Kidney (tissue), 14 donors: ENCODE data around the gene GHRH. TPM values are rescaled to one million over a fixed set of nuclear protein-coding genes. Genes with fewer than 3 reads are reported as not detected.

Source experiments
- DNase-seq, 5 donors: peaks; one replicate each; pipeline ENCODE4 v3.0.0-alpha.2; 2013 to 2020
- FAIRE-seq: peaks from 2 replicates; lab custom pipeline; 2012; peaks lifted over from hg19 to GRCh38; lab: Jason Lieb, UNC
- H3K27ac ChIP-seq, 2 donors: one replicate each; pipeline ENCODE4 v1.7.0; 2013; ENCODE audit warnings: low read depth in 2 of 2, low read length in 2 of 2, inconsistent platforms in 1 of 2
- H3K27me3 ChIP-seq: one replicate; pipeline ENCODE4 v1.7.1; 2013; ENCODE audit warnings: low read length, inconsistent platforms; ENCODE audit not compliant: control insufficient read depth, insufficient read depth
- H3K36me3 ChIP-seq, 3 donors: one replicate each; pipeline versions ENCODE4 v1.7.0 to v1.7.1; 2013; ENCODE audit warnings: low read length in 3 of 3, control low read depth in 1 of 3, inconsistent platforms in 1 of 3; ENCODE audit not compliant: insufficient read depth in 3 of 3, control insufficient read depth in 2 of 3
- H3K4me1 ChIP-seq, 3 donors: one replicate each; pipeline versions ENCODE4 v1.7.0 to v1.7.1; 2013; ENCODE audit warnings: low read length in 3 of 3, inconsistent platforms in 1 of 3, low read depth in 1 of 3; ENCODE audit not compliant: control insufficient read depth in 2 of 3, insufficient read depth in 2 of 3
- H3K4me3 ChIP-seq, 3 donors: one replicate each; pipeline versions ENCODE4 v1.7.0 to v1.8.1; 2013; ENCODE audit warnings: low read length in 3 of 3, control low read depth in 1 of 3, inconsistent platforms in 1 of 3
- H3K9ac ChIP-seq, 3 donors: one replicate each; pipeline versions ENCODE4 v1.7.0 to v1.7.1; 2013; ENCODE audit warnings: low read length in 3 of 3, control low read depth in 1 of 3, inconsistent platforms in 1 of 3
- H3K9me3 ChIP-seq, 3 donors: one replicate each; pipeline versions ENCODE4 v1.7.0 to v1.7.1; 2013; ENCODE audit warnings: low read length in 3 of 3, control low read depth in 1 of 3, inconsistent platforms in 1 of 3; ENCODE audit not compliant: control insufficient read depth in 2 of 3, insufficient read depth in 1 of 3
- CTCF ChIP-seq: IDR thresholded peaks from 3 replicates; pipeline ENCODE4 v1.5.1; 2012; ENCODE audit warnings: mild to moderate bottlenecking, moderate library complexity, borderline replicate concordance; ENCODE audit not compliant: insufficient read depth; ENCODE audit errors: extremely low read depth
- intact Hi-C: fragments of 100-400 bp; cut with DNase I; formaldehyde crosslinking; loops from one replicate; pipeline ENCODE4 v1.11.1; 2022
- polyA plus RNA-seq: library from polyadenylated mRNA; stranded (reverse); fragments of 350-450 nt; fragmentation: Illumina TruSeq; extraction: RNeasy Lipid Tissue Mini Kit (QIAGEN cat#74804); gene quantifications from one replicate; pipeline ENCODE4 v1.2.3, GENCODE V29; 2014; ENCODE audit warnings: low read depth, low replicate concordance; ENCODE audit not compliant: insufficient read depth
- total RNA-seq: library from RNA; stranded (reverse); fragmentation: NEBNext Ultra II Directional; extraction: Animal tissue kit (Norgen Biotek cat#: 25700); gene quantifications from one replicate; pipeline ENCODE4 v1.2.1, GENCODE V29; 2021
- donor health status: control.
- donor health status: control.
- donor health status: control.
- donor health status: control.
- donor health status: control.
- donor health status: DM: yes; HTN: yes; CAD: no.
- donor health status: Normal renal cell carcinoma (clear cell type).

GHRH gene
- total and polyA plus RNA-seq, 2 donors from 2014 or later = not detected

GRCh38 chr20:37297066-37297736 lies 35.6 kb upstream of the GHRH start:
- no peaks in the 10 kb centered on the region for H3K27me3 ChIP-seq
- no peak overlapping the region for H3K9ac ChIP-seq
- peaks cover 0 to 8% (median 0%) of the 10 kb centered on the region in 3 donors for H3K4me1 ChIP-seq
- H3K9me3 ChIP-seq = no peaks in the 10 kb centered on the region
- H3K4me3 ChIP-seq = no peak overlapping the region
- TF ChIP-seq CTCF = no peak
- FAIRE-seq (no peak), DNase-seq (no peak)
- H3K27ac ChIP-seq = no peak overlapping the region
- intact Hi-C loops = no loop called here
- peaks cover 2 to 12% (median 3%) of the 10 kb centered on the region in 3 donors for H3K36me3 ChIP-seq

GRCh38 chr20:37296371-37296770 lies 34.8 kb upstream of the GHRH start:
- H3K4me1 ChIP-seq = peaks cover 0 to 8% (median 0%) of the 10 kb centered on the region in 3 donors
- intact Hi-C loops = no loop called here

GRCh38 chr20:37295595-37295994 lies 34.0 kb upstream of the GHRH start:
- Histone ChIP-seq H3K36me3 (peaks cover 0 to 2% (median 0%) of the 10 kb centered on the region in 3 donors), H3K27me3 (no peaks in the 10 kb centered on the region), H3K4me1 (peaks cover 0 to 8% (median 0%) of the 10 kb centered on the region in 3 donors), H3K27ac (no peak overlapping the region), H3K9ac (no peak overlapping the region), H3K9me3 (no peaks in the 10 kb centered on the region), H3K4me3 (no peak overlapping the region)
- FAIRE-seq (no peak), DNase-seq (no peak)
- intact Hi-C loops = no loop called here
- no peak for TF ChIP-seq CTCF

More at GRCh38 chr20:37296371-37296770, 34.8 kb upstream of the GHRH start:
- Histone ChIP-seq H3K9ac (no peak overlapping the region), H3K27ac (no peak overlapping the region), H3K27me3 (no peaks in the 10 kb centered on the region), H3K36me3 (peaks cover under 1 to 3% (median 2%) of the 10 kb centered on the region in 3 donors), H3K4me3 (no peak overlapping the region), H3K9me3 (no peaks in the 10 kb centered on the region)
- TF ChIP-seq CTCF = no peak
- FAIRE-seq (no peak), DNase-seq (no peak)

GRCh38 chr20:37295001-37295400 lies 33.4 kb upstream of the GHRH start:
- H3K27me3 ChIP-seq = no peaks in the 10 kb centered on the region
- no peak for TF ChIP-seq CTCF
- FAIRE-seq = no peak
- intact Hi-C loops = no loop called here
- peaks cover 0 to 8% (median 0%) of the 10 kb centered on the region in 3 donors for H3K4me1 ChIP-seq
- H3K27ac ChIP-seq = no peak overlapping the region
- no peak for DNase-seq
- no peaks in the 10 kb centered on the region for H3K9me3 ChIP-seq
- H3K36me3 ChIP-seq = peaks cover 0 to 2% (median 0%) of the 10 kb centered on the region in 3 donors
- H3K9ac ChIP-seq = no peak overlapping the region
- H3K4me3 ChIP-seq = no peak overlapping the region
